Femur (tissue), 1 donor: ENCODE results near the gene HDAC11.
"Not testable (repeated sequence)": the region's sequence is repeated elsewhere in the genome, so short reads cannot be mapped to it uniquely, and the experiment has no call there.

Source experiments
- DNase-seq: peaks from one replicate; pipeline ENCODE4 v3.0.0-alpha.2; 2017

The HDAC11 gene

DNA sequence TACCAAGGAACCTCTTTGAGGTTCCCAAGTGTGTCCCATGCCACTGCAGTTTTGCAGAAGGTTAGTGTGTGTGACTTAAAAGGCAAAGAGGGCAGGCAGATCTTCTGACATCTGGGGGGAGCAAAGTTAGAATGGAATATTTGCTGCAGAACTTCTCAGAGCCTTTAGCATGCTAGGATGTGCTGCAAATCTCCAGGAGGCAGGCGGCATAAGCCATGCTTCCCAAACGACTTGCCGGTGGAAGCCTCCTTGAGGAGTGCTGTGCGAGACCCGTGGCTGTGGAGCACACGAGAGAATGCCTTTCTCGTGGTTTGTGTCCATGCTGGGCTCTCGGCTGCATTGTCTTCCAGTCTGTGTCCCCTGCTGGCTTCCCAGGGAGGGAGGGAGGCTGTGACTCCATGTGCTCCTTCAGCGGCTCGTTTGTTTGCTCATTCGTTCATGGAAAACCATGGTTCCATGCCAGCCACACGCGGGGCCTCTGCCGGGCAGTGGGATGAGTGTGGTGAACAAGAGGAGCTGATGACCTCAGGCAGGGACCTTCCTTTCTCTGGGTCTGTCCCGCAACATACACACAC is 13.8 kb downstream of the HDAC11 start:
- DNase-seq = no peak

DNA sequence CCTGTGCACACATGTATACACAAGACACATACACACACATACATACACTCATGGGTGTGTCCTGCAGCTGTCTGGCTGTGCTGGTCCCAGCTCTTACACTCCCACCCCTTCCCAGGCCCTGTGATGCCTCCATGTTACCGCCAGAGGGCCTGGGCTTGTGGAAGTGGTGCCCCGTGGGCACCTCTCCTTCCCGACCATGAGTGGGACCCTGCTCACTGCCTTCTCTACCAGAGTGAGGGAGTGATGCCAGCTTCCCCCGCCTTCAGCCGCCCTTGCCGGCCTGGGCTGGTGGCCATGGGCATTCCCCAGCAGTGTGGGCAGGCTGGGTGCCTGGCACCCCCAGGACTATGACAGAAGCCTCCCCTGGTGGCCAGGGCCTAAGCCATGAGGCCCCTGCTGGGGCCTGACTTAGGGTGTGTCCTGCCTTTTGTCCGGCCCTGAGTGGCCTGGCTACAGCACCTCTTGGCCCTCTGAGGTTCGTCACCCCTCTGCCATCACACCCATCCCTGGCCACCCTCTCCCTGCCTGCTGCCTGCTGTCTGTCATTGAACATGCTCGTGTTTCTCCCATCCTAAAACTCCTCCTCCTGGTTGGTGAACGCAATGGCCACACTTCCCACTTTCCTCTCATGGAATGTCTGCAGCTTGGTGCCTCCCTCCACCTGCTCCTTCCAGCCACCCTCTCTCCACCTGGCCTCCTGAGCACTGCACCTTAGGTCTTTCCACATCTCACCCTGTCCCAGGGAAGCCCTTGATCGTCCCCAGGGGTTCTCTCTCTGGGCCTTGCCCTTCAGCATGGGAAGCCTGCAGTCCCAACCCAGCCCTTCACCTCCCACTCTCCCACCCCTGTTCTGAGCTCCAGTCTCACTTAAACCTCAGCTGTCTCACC is 14.6 kb downstream of the HDAC11 start:
- DNase-seq = no peak

GRCh38 chr3:13495351-13495813 is 15.3 kb downstream of the HDAC11 start:
- DNase-seq = peak; percentile 10

- DNase-seq = peak; percentile 89
Measured at GRCh38 chr3:13495921-13496723, 16.0 kb downstream of the HDAC11 start.

GRCh38 chr3:13496879-13497278 is 16.8 kb downstream of the HDAC11 start:
- no peak for DNase-seq

- no peak for DNase-seq
Measured at GRCh38 chr3:13497386-13497785, 17.3 kb downstream of the HDAC11 start.

DNA sequence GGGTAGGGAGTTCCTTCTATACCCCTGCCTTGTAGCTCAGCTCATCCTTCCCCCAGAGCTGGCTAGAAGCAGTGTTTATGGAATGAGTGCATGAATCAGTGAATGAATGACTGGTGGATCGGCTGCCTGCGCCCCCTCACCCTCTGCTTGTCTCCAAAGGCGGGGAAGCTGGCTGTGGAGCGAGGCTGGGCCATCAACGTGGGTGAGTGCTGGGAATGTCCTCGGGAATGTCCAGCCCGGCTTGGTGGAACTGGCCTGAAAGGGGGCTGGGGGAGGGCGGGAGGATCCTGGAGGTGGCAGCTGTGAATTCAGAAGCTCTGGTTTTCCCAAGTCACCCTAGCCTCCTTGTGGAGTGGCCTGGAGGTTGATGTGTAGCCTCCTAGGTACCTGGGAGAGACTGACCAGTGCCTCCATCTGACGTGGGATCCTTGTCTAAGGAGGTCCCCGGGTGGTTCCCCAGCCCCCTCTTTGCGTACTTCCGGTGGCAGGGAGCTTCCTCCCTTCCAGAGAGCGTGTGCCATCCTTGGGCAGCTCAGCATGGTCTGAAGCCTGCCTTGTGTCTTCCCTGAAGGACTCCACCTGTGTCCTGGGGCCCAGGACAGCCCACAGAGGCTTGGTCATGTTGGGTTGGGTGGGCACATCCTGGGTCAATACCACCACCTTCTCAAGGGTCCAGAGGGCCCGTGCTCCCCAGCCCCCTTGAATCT is 18.4 kb downstream of the HDAC11 start:
- DNase-seq = no peak

GRCh38 chr3:13499246-13499645 is 19.1 kb downstream of the HDAC11 start:
- DNase-seq = not testable (repeated sequence)

DNA sequence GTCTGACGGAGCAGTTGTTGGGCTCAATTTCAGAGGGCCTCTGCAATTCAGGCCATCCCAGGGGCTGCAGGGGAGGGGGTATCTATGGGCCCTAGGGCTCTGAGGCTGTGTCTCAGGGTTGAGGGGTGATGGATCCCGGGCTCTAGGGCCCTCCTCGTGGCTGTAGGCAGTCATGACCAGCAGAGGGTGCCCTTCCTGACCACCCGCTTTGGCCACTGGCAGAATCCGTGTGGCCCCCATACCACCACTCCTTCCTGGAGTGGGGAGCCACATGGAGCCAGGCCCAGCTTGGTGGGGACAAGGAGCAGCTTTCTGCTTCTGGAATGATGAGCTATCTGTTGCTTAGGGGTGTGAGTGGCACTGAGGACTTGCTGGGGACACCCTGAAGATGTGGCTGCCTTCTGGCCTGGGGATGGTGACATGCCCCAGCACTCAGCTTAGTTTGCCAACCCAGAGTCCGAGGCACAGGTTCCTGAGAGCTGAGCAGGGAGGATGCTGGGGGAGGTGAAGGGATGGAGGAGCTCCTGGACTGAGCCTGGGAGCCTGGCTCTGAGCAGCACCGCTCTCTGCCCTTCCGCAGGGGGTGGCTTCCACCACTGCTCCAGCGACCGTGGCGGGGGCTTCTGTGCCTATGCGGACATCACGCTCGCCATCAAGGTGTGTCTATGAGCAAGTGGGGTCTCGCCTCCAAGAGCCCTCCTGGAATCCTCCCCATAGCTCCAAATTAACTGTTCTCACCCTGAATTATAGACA is 20.2 kb downstream of the HDAC11 start:
- no peak for DNase-seq

DNA sequence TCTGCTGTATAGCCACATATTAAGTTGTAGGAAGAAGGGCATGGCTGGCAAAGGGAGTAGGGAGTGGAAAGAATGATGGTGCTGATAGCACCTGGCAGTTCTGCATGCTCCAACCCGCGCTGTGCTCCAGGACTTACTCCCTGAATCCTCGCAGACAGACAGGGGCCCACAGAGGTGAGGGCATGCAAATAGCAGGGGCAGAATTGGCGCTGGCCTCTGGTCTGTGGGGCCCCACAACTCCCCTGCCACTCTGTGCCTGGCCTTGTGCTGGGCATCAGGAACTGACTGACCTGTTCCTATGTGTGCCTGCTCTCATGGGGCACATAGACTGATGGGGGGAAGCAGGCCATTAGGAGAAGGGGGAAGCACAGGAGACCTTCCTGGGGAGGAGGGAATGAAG is 20.9 kb downstream of the HDAC11 start:
- DNase-seq = no peak

- no peak for DNase-seq
Measured at GRCh38 chr3:13501521-13501920, 21.4 kb downstream of the HDAC11 start.

DNA sequence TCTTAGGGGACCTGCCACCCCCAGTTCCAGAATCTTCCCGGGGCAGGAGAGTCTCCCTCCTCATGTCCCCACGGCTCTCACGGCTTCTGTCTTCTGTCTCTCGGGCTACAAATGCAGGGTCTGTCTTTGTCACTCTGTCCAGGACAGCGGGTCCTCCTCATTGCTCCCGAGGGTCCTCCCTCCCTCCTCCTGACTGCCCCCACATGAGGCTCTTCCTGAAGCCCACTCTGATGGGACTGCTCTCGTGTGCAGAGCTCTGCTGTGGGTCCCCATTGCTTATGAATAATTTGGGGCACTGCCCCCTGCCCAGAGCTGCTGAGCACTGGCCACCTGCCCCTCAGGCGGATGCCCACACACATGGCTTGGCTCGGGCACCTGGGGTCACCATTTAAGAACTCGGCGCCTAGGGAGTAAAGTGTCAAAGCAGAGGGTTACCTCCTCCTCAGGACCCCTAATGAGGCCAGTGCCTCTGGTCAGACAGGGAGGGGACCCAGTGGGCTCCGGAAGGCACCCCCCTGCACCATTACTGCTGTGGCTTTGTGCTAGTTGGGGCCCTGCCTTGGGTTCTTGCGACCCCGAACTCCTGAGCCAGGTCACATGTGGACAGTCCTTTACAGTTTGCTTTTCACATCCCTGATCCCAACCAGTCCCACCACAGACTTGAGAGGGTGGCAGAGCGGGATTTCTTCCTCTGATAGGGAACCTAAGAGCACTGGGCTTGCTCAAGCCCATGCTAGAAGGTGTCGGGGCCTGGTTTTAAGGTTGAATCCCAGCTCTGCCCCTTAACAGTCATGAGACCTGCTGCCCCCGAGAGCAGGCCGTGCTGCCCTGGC is 22.1 kb downstream of the HDAC11 start:
- no peak for DNase-seq

- DNase-seq = no peak
Measured at GRCh38 chr3:13502791-13503060, 22.6 kb downstream of the HDAC11 start.

- DNase-seq = no peak
Measured at GRCh38 chr3:13504161-13504831, 24.2 kb downstream of the HDAC11 start.

GRCh38 chr3:13505147-13506130 is 25.3 kb downstream of the HDAC11 start:
- no peak for DNase-seq

DNA sequence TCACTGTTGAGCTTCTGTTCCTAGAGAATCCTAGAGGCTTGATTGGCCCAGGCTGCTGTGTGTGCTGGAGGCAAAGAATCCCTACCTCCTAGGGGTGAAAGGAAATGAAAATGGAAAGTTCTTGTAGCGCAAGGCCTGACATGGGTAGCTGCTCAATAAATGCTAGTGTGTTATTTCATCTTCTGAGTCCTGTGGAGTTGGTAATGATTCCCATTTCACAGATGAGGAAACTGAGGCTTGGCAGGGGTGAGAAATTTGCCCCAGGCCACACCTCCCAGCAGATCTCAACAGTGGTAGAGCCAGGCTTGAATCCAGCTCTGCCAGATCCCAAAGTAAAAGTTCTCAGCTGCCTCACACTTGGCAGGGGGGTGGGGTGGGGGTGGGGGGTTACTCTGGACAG is 26.1 kb downstream of the HDAC11 start:
- DNase-seq = no peak

DNA sequence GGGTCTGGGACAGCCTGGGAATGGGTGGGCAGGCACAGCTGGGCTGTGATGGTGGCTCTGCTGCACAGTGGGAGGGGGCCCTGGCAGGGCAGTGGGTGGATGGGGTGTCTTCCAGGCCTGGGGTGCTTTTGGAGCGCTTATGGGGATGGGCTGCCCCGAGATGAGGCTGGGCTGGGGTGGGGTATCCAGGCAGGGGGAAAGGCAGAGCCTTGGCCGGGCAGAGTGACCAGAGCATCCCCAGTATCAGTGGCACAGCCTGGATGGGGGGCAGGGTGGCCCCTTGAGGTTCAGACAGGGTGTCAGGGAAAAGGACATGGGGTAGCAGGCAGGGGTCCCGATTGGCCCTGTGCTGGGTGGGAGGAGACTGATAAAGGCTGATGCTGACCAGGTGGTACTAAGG is 26.6 kb downstream of the HDAC11 start:
- DNase-seq = no peak

GRCh38 chr3:13507247-13507569 is 27.1 kb downstream of the HDAC11 start:
- no peak for DNase-seq

- peak; percentile 73 for DNase-seq
Measured at GRCh38 chr3:13507570-13508339, 27.6 kb downstream of the HDAC11 start.
